ENCODE data around the gene CECR2.
"Not testable (repeated sequence)": the region's sequence is repeated elsewhere in the genome, so short reads cannot be mapped to it uniquely, and the experiment has no call there.

Gene CECR2

DNA sequence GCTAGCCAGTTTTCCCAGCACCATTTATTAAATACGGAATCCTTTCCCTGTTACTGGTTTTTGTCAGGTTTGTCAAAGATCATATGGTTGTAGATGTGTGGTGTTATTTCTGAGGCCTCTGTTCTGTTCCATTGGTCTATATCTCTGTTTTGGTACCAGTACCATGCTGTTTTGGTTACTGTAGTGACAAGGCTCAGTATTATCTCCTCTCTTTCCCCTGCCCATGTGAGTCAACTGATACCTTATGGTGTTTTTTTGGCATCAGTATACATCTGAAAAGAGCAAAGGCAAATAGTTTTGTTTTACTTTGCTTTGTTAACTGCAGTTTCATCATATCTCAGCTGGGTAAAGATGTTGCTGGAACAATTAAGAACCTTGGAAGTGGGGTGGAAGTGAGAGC is 152.7 kb downstream of the CECR2 start:
- peaks cover 18% of the 10 kb centered on the region for H3K27me3 ChIP-seq (replicated peaks; ENCODE audit: control insufficient read depth, insufficient read depth, low read length)
- not testable (repeated sequence) for H3K9ac ChIP-seq (ENCODE audit: low read length); H3K9me3 ChIP-seq (ENCODE audit: control insufficient read depth, low read length); H3K36me3 ChIP-seq (ENCODE audit: control insufficient read depth, insufficient read depth, low read length, severe bottlenecking); H3K4me3 ChIP-seq (ENCODE audit: low read length); DNase-seq (ENCODE audit: low read depth); H3K4me1 ChIP-seq (ENCODE audit: control insufficient read depth, insufficient read depth, low read length)

DNA sequence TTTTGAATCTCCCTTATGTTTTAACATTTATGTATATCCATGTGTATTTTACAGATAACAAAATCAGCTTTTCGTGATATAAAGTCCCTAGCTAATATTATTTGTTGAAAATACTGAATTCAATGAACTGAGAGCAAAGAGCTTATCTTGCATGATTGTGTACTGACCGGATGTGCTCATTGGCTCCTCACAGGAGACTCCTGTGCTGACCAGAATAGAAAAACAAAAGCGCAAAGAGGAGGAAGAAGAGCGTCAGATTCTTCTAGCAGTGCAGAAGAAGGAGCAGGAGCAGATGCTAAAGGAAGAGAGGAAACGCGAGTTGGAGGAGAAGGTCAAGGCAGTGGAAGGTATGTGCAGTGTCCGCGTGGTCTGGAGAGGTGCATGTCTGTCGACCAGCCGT is 154.7 kb downstream of the CECR2 start:
- no peaks in the 10 kb centered on the region for H3K36me3 ChIP-seq (ENCODE audit: control insufficient read depth, insufficient read depth, low read length, severe bottlenecking)
- no peaks in the 10 kb centered on the region for H3K9me3 ChIP-seq (ENCODE audit: control insufficient read depth, low read length)
- H3K9ac ChIP-seq (ENCODE audit: low read length): no peak overlapping the region
- no peak for DNase-seq (ENCODE audit: low read depth)
- H3K4me1 ChIP-seq (ENCODE audit: control insufficient read depth, insufficient read depth, low read length): no peaks in the 10 kb centered on the region
- peaks cover 12% of the 10 kb centered on the region for H3K27me3 ChIP-seq (replicated peaks; ENCODE audit: control insufficient read depth, insufficient read depth, low read length)
- H3K4me3 ChIP-seq (ENCODE audit: low read length): no peak overlapping the region

DNA sequence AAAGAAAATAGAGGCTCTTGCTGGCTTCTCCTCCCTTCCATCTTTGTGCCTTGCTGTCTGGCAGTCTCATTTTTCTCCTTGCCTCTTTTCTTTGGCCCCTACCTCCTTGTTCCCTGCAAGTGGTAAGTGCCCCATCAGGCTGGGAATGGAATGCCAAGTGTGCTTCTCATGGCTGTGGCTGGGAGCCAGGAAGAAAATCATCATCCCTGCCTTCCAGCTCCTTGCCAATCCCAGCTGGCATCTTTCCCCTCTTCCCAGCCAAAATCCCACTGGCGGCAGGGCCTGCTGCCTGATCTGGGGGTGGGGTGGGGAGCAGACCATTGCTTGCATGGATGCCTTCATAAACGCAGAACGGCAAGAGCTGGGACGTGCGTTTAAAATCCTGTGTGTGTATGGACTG is 167.0 kb downstream of the CECR2 start:
- Histone ChIP-seq H3K9ac (ENCODE audit: low read length) (no peak overlapping the region), H3K36me3 (ENCODE audit: control insufficient read depth, insufficient read depth, low read length, severe bottlenecking) (no peaks in the 10 kb centered on the region), H3K4me3 (ENCODE audit: low read length) (no peak overlapping the region), H3K27me3 (replicated peaks; ENCODE audit: control insufficient read depth, insufficient read depth, low read length) (peaks cover 1% of the 10 kb centered on the region), H3K9me3 (ENCODE audit: control insufficient read depth, low read length) (no peaks in the 10 kb centered on the region), H3K4me1 (ENCODE audit: control insufficient read depth, insufficient read depth, low read length) (peaks cover 10% of the 10 kb centered on the region)
- no peak for DNase-seq (ENCODE audit: low read depth)

DNA sequence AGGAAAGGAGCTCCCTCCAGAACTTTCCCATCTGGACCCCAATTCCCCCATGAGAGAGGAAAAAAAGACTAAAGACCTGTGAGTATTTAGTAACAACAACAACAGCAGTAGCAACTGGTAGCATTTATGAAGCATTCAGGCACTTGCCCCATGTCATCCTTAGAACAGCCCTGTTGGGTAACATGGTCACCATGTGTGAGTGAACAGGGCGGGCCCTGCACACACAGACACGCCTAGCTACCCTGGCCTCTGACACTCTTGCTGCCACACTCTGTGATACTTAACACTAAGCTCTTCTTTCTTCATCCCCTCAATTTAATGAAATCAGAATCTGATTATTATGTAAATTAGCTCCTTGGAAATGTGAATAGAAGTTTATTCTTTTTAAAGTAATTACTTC is 167.9 kb downstream of the CECR2 start:
- Histone ChIP-seq H3K36me3 (ENCODE audit: control insufficient read depth, insufficient read depth, low read length, severe bottlenecking) (no peaks in the 10 kb centered on the region), H3K27me3 (replicated peaks; ENCODE audit: control insufficient read depth, insufficient read depth, low read length) (peaks cover 7% of the 10 kb centered on the region), H3K4me1 (ENCODE audit: control insufficient read depth, insufficient read depth, low read length) (peaks cover 10% of the 10 kb centered on the region), H3K9me3 (ENCODE audit: control insufficient read depth, low read length) (no peaks in the 10 kb centered on the region), H3K4me3 (ENCODE audit: low read length) (no peak overlapping the region), H3K9ac (ENCODE audit: low read length) (no peak overlapping the region)
- DNase-seq (ENCODE audit: low read depth): no peak

DNA sequence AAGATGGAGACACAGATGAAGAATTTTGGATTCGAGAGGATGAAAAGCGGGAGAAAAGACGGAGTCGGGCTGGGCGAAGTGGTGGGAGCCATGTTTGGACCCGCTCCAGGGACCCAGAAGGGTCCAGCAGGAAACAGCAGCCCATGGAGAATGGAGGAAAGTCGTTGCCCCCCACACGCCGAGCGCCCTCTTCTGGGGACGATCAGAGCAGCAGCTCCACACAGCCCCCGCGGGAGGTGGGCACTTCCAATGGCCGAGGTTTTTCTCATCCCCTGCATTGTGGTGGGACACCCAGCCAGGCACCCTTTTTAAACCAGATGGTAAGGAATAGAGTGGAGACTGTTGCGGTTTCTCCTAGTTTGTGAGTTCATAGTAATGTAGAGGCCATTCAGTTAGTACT is 171.2 kb downstream of the CECR2 start:
- Histone ChIP-seq H3K36me3 (ENCODE audit: control insufficient read depth, insufficient read depth, low read length, severe bottlenecking) (no peaks in the 10 kb centered on the region), H3K9me3 (ENCODE audit: control insufficient read depth, low read length) (no peaks in the 10 kb centered on the region), H3K4me3 (ENCODE audit: low read length) (no peak overlapping the region), H3K9ac (ENCODE audit: low read length) (no peak overlapping the region), H3K4me1 (ENCODE audit: control insufficient read depth, insufficient read depth, low read length) (peaks cover 10% of the 10 kb centered on the region), H3K27me3 (replicated peaks; ENCODE audit: control insufficient read depth, insufficient read depth, low read length) (peaks cover 8% of the 10 kb centered on the region)
- DNase-seq (ENCODE audit: low read depth): no peak

DNA sequence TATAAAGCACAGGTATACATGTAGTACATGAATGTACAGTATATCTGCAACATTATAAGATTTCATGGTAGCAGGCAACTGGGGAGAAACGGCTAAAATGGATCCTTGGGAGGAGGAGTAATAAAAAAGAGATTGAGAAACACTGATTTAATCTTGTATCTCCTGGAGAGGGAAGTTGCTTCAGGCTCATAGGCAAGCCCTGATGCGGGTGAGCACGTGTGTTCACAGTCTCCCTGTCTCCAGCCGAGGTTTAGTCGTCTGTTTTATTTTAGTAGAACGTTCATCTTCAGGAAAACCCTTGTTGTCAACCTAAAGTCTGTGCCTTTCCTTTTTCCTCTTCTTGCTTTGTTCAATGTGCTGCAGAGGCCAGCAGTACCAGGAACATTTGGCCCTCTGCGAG is 172.2 kb downstream of the CECR2 start:
- Histone ChIP-seq H3K27me3 (replicated peaks; ENCODE audit: control insufficient read depth, insufficient read depth, low read length) (peaks cover 8% of the 10 kb centered on the region), H3K9me3 (ENCODE audit: control insufficient read depth, low read length) (no peaks in the 10 kb centered on the region), H3K36me3 (ENCODE audit: control insufficient read depth, insufficient read depth, low read length, severe bottlenecking) (no peaks in the 10 kb centered on the region), H3K4me1 (ENCODE audit: control insufficient read depth, insufficient read depth, low read length) (peaks cover 8% of the 10 kb centered on the region), H3K4me3 (ENCODE audit: low read length) (no peak overlapping the region), H3K9ac (ENCODE audit: low read length) (no peak overlapping the region)
- DNase-seq (ENCODE audit: low read depth): no peak

DNA sequence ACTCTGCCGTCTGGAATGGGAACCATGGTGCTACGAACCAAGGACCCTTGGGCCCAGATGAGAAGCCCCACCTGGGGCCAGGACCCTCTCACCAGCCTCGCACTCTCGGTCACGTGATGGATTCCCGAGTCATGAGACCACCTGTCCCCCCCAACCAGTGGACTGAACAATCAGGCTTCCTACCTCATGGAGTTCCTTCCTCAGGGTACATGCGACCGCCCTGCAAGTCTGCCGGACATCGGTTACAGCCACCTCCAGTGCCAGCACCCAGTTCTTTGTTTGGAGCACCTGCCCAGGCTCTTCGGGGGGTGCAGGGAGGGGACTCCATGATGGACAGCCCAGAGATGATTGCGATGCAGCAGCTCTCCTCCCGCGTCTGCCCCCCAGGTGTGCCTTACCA is 173.2 kb downstream of the CECR2 start:
- Histone ChIP-seq H3K27me3 (replicated peaks; ENCODE audit: control insufficient read depth, insufficient read depth, low read length) (peaks cover 8% of the 10 kb centered on the region), H3K4me1 (ENCODE audit: control insufficient read depth, insufficient read depth, low read length) (no peaks in the 10 kb centered on the region), H3K36me3 (ENCODE audit: control insufficient read depth, insufficient read depth, low read length, severe bottlenecking) (no peaks in the 10 kb centered on the region), H3K9me3 (ENCODE audit: control insufficient read depth, low read length) (no peaks in the 10 kb centered on the region), H3K9ac (ENCODE audit: low read length) (no peak overlapping the region), H3K4me3 (ENCODE audit: low read length) (no peak overlapping the region)
- no peak for DNase-seq (ENCODE audit: low read depth)

DNA sequence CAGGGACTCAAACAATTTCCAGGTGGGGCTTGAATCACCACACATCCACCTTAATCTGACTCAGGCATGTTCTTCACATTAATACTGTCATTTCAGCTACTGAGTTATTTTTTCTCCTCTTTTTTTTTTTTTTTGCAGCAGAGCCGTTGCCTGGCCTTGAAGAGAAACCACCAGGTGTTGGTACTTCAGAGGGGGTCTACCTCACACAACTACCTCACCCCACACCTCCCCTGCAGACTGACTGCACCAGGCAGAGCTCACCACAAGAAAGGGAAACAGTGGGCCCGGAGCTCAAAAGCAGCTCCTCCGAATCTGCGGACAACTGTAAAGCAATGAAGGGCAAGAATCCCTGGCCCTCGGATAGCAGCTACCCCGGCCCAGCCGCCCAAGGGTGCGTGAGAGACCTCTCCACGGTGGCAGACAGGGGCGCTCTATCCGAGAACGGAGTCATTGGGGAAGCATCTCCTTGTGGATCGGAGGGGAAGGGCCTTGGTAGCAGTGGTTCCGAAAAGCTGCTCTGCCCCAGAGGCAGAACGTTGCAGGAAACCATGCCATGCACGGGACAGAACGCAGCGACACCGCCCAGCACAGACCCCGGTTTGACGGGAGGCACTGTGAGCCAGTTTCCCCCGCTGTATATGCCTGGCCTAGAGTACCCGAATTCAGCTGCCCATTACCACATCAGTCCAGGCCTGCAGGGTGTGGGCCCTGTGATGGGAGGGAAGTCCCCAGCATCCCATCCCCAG is 178.9 kb downstream of the CECR2 start:
- DNase-seq (ENCODE audit: low read depth): no peak
- H3K36me3 ChIP-seq (ENCODE audit: control insufficient read depth, insufficient read depth, low read length, severe bottlenecking): no peaks in the 10 kb centered on the region
- no peak overlapping the region for H3K9ac ChIP-seq (ENCODE audit: low read length)
- H3K9me3 ChIP-seq (ENCODE audit: control insufficient read depth, low read length): no peaks in the 10 kb centered on the region
- peaks cover 9% of the 10 kb centered on the region for H3K27me3 ChIP-seq (replicated peaks; ENCODE audit: control insufficient read depth, insufficient read depth, low read length)
- H3K4me3 ChIP-seq (ENCODE audit: low read length): no peak overlapping the region
- H3K4me1 ChIP-seq (ENCODE audit: control insufficient read depth, insufficient read depth, low read length): no peaks in the 10 kb centered on the region

DNA sequence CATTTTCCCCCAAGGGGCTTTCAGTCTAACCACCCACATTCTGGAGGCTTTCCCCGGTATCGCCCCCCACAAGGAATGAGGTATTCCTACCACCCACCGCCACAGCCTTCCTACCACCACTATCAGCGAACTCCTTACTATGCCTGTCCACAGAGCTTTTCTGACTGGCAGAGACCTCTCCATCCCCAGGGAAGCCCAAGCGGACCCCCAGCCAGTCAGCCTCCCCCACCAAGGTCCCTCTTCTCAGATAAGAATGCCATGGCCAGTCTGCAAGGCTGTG is 179.4 kb downstream of the CECR2 start:
- Histone ChIP-seq H3K27me3 (replicated peaks; ENCODE audit: control insufficient read depth, insufficient read depth, low read length) (peaks cover 12% of the 10 kb centered on the region), H3K9ac (ENCODE audit: low read length) (no peak overlapping the region), H3K36me3 (ENCODE audit: control insufficient read depth, insufficient read depth, low read length, severe bottlenecking) (no peaks in the 10 kb centered on the region), H3K4me3 (ENCODE audit: low read length) (no peak overlapping the region), H3K4me1 (ENCODE audit: control insufficient read depth, insufficient read depth, low read length) (no peaks in the 10 kb centered on the region), H3K9me3 (ENCODE audit: control insufficient read depth, low read length) (no peaks in the 10 kb centered on the region)
- DNase-seq (ENCODE audit: low read depth): no peak

DNA sequence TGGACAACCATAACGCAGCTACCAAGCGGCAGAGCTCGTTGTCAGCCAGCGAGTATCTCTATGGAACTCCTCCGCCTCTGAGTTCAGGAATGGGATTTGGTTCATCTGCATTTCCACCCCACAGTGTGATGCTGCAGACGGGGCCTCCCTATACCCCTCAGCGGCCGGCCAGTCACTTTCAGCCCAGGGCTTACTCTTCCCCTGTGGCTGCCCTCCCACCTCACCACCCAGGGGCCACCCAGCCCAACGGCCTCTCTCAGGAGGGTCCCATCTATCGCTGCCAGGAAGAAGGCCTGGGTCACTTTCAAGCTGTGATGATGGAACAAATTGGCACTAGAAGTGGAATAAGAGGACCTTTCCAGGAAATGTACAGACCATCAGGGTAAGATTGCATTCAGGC is 179.9 kb downstream of the CECR2 start:
- Histone ChIP-seq H3K4me3 (ENCODE audit: low read length) (no peak overlapping the region), H3K9me3 (ENCODE audit: control insufficient read depth, low read length) (no peaks in the 10 kb centered on the region), H3K4me1 (ENCODE audit: control insufficient read depth, insufficient read depth, low read length) (no peaks in the 10 kb centered on the region), H3K36me3 (ENCODE audit: control insufficient read depth, insufficient read depth, low read length, severe bottlenecking) (no peaks in the 10 kb centered on the region), H3K9ac (ENCODE audit: low read length) (no peak overlapping the region), H3K27me3 (replicated peaks; ENCODE audit: control insufficient read depth, insufficient read depth, low read length) (peaks cover 12% of the 10 kb centered on the region)
- DNase-seq (ENCODE audit: low read depth): no peak

DNA sequence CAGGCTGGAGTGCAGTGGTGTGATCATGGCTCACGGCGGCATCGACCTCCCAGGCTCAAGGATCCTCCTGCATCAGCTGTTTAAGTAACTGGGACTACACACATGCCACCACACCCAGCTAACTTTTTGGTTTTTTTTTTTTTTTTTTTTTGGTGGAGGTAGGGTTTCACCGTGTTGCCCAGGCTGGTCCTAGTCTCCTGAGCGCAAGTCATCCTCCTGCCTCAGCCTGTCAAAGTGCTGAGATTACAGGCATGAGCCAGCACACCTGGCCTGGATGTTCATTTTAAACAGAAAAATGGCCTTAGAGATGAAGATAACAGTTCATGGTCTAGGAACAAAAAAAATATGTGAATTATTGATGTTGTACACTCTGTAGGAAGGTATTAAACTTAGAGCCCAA is 180.4 kb downstream of the CECR2 start:
- no peak for DNase-seq (ENCODE audit: low read depth)
- no peaks in the 10 kb centered on the region for H3K4me1 ChIP-seq (ENCODE audit: control insufficient read depth, insufficient read depth, low read length)
- H3K9me3 ChIP-seq (ENCODE audit: control insufficient read depth, low read length): no peaks in the 10 kb centered on the region
- peaks cover 12% of the 10 kb centered on the region for H3K27me3 ChIP-seq (replicated peaks; ENCODE audit: control insufficient read depth, insufficient read depth, low read length)
- H3K9ac ChIP-seq (ENCODE audit: low read length): no peak overlapping the region
- H3K36me3 ChIP-seq (ENCODE audit: control insufficient read depth, insufficient read depth, low read length, severe bottlenecking): no peaks in the 10 kb centered on the region
- no peak overlapping the region for H3K4me3 ChIP-seq (ENCODE audit: low read length)

DNA sequence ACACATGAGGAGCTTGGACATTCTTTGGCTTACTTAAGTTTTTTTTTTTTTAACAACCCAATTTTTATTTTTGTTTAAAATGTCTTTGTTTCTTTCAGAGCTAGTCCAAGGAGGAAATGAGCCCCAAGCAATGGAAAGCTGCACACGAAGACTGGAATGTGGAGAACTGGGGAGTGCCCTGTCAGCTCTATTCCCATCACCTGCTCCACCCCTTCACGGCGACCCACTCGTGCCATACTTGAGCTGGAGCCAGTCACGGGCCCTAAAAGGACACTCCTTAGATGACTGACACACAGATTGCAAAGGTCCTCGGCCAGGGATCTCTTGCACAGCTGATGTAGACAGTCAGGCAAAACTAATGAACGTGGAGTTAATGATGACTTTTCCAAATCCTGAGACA is 183.5 kb downstream of the CECR2 start:
- Histone ChIP-seq H3K27me3 (replicated peaks; ENCODE audit: control insufficient read depth, insufficient read depth, low read length) (peaks cover 12% of the 10 kb centered on the region), H3K9me3 (ENCODE audit: control insufficient read depth, low read length) (no peaks in the 10 kb centered on the region), H3K9ac (ENCODE audit: low read length) (no peak overlapping the region), H3K4me1 (ENCODE audit: control insufficient read depth, insufficient read depth, low read length) (no peaks in the 10 kb centered on the region), H3K4me3 (ENCODE audit: low read length) (no peak overlapping the region), H3K36me3 (ENCODE audit: control insufficient read depth, insufficient read depth, low read length, severe bottlenecking) (no peaks in the 10 kb centered on the region)
- no peak for DNase-seq (ENCODE audit: low read depth)

All from adipocyte (in vitro differentiated cells).